SIG-M5 (cell line): ENCODE data around the gene NEK6.

Experiments
- DNase-seq: peaks from one replicate; lab custom pipeline; 2025; lab: John Stamatoyannopoulos, UW

The NEK6 gene

GRCh38 chr9:124399323-124399967 is 141.7 kb downstream of the NEK6 start:
- no peak for DNase-seq

DNA sequence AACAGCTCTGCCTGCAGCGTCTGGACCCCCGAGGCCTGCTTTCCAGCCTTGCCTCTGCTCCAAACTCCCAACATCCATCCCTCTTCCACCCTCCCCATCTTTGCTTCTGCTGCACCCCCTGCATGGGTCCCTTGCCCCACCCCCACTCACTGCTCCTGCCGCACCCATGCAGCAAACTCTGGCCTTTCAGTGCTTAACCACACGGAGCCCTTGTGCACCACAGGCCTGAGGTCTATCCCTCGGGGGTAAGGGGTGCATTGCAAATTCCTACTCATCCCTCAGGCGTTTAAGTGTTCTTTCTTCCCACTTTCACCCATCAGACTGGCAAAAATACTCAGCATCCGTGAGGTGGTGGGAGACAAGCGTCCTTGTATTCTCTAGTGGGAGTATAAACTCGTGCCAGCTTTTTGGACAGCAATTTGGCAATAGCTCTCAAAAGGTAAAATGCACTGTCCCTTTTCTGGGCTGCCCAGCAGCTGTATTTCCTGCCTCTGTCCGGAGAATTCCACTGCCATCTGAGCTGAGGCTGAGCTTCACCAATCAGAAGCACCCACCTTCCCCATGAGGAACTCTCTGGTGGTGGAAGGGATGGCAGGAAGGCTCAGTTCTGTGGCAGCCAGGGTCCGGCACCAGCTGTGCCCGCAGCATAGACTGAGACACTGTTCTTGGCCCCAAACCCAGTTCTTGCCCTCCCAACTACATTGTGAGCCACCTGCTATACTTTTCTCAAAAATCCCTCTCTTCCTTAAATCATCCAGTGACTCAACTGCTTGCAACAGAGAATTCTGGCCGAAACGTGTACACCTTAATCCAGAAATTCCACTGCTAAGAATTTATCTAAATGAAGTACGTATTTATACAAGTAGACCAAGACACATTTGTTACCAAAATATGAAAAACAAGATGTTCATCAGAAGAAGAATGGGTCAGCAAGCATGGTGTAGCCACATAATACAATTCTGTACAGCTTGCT is 142.5 kb downstream of the NEK6 start:
- DNase-seq = no peak
